GM12878 (cell line): Measurements from ENCODE around the gene DUSP16. TPM values are rescaled to one million over a fixed set of nuclear protein-coding genes. Genes with fewer than 3 reads are reported as not detected.

Source experiments
- ATAC-seq: fragments of 200-7000 bp; cut with Tn5 transposase; 3 replicates; pipeline ENCODE4 v1.9.1; 2020; ENCODE audit warnings: mild to moderate bottlenecking, moderate library complexity
- BruUV-seq: library from RNA; stranded (reverse); fragments of 400-500 nt; replicated peaks from 2 replicates; lab custom pipeline; 2021; lab: Mats Ljungman, UMichigan
- CTCF ChIA-PET: fragments of 300-600 bp; sonication (Branson Sonifier 250); formaldehyde crosslinking; extraction: SDS; loops from one replicate; lab custom pipeline; 2021; ENCODE audit warnings: inconsistent platforms; lab: Yijun Ruan, JAX
- POLR2A ChIA-PET: fragments of 350-600 bp; formaldehyde crosslinking; extraction: SDS; loops from one replicate; lab custom pipeline; 2021; ENCODE audit warnings: inconsistent platforms; lab: Charles Lee
- RAD21 ChIA-PET: fragments of 300-600 bp; sonication (Branson Sonifier 250); formaldehyde crosslinking; loops from one replicate; lab custom pipeline; 2023; ENCODE audit warnings: antibody characterized with exemption; ENCODE audit not compliant: unreplicated experiment; lab: Charles Lee
- SMC1A ChIA-PET: fragments of 300-600 bp; sonication (Branson Sonifier 250); formaldehyde crosslinking; loops from one replicate; lab custom pipeline; 2023; ENCODE audit not compliant: unreplicated experiment, uncharacterized antibody; lab: Charles Lee
- DNase-seq: peaks from one replicate; pipeline ENCODE4 v3.0.0-alpha.2; 2011; ENCODE audit warnings: low read depth, low spot score
- FAIRE-seq: peaks from 3 replicates; lab custom pipeline; 2011; peaks lifted over from hg19 to GRCh38; lab: Jason Lieb, UNC
- H2AFZ ChIP-seq: 2 replicates; pipeline ENCODE4 v1.6.0; 2011; ENCODE audit warnings: low read depth, low read length, control low read depth; ENCODE audit not compliant: control insufficient read depth
- H3K27ac ChIP-seq: 2 replicates; pipeline ENCODE4 v1.5.1; 2011; ENCODE audit warnings: control low read depth; ENCODE audit not compliant: control insufficient read depth, insufficient read depth
- H3K27me3 ChIP-seq, 2 experiments: replicated peaks in 1 of 2; 2 replicates each; pipeline versions ENCODE4 v1.6.0 to v1.6.1; 2011; ENCODE audit warnings: low read length in 1 of 2; ENCODE audit not compliant: control insufficient read depth in 2 of 2, insufficient read depth in 2 of 2
- H3K36me3 ChIP-seq, 2 experiments: 2 replicates each; pipeline ENCODE4 v1.5.1; 2011; ENCODE audit warnings: low read length in 1 of 2; ENCODE audit not compliant: control insufficient read depth in 2 of 2, insufficient read depth in 2 of 2
- H3K4me1 ChIP-seq: 2 replicates; pipeline ENCODE4 v1.6.1; 2011; ENCODE audit warnings: mild to moderate bottlenecking, low read length, moderate library complexity, mixed read lengths; ENCODE audit not compliant: control insufficient read depth, insufficient read depth
- H3K4me2 ChIP-seq: 2 replicates; pipeline ENCODE4 v1.6.0; 2011; ENCODE audit warnings: control low read depth; ENCODE audit not compliant: control insufficient read depth, insufficient read depth
- H3K4me3 ChIP-seq: fragments of 200-600 bp; sonication (generic); 2 replicates; pipeline ENCODE4 v1.5.1; 2016
- H3K79me2 ChIP-seq: 2 replicates; pipeline ENCODE4 v1.6.0; 2011; ENCODE audit warnings: low read length; ENCODE audit not compliant: control insufficient read depth, insufficient read depth
- H3K9ac ChIP-seq: 2 replicates; pipeline ENCODE4 v1.8.0; 2011; ENCODE audit warnings: low read length, control low read depth, mixed read lengths; ENCODE audit not compliant: control insufficient read depth, insufficient read depth
- H3K9me3 ChIP-seq: replicated peaks from 3 replicates; pipeline ENCODE4 v1.5.1; 2011; ENCODE audit warnings: mild to moderate bottlenecking, low read length; ENCODE audit not compliant: control insufficient read depth, insufficient read depth
- H4K20me1 ChIP-seq: 2 replicates; pipeline ENCODE4 v1.6.0; 2011; ENCODE audit not compliant: control insufficient read depth, insufficient read depth
- CHD2 ChIP-seq: IDR thresholded peaks from 2 replicates; pipeline ENCODE4 v1.6.1; 2011; ENCODE audit warnings: low read depth, low read length, improper control_type of control experiment, borderline replicate concordance
- HSF1 ChIP-seq: fragments of 150-350 bp; IDR thresholded peaks from 2 replicates; pipeline ENCODE4 v1.6.1; 2014; ENCODE audit warnings: mild to moderate bottlenecking, low read depth, low read length
- MTA3 ChIP-seq: IDR thresholded peaks from 2 replicates; pipeline ENCODE4 v1.6.1; 2012; ENCODE audit warnings: low read length, inconsistent platforms, borderline replicate concordance
- SMARCA5 ChIP-seq: fragments of 450-650 bp; IDR thresholded peaks from 2 replicates; pipeline ENCODE4 v1.6.1; 2017; ENCODE audit warnings: mild to moderate bottlenecking
- WGBS: methylation state at CpG from one replicate; pipeline ENCODE4 v1.1.6; 2016; ENCODE audit warnings: low lambda C conversion rate; ENCODE audit not compliant: insufficient replicate concordance, insufficient coverage; ENCODE audit errors: missing lambda C conversion rate; 5-methylcytosine and 5-hydroxymethylcytosine counted together
- in situ Hi-C: fragments of 300-500 bp; cut with MboI; formaldehyde crosslinking; loops from 9 replicates; pipeline ENCODE4 v1.14.3; 2018; ENCODE audit warnings: mixed read lengths
- intact Hi-C: fragments of 100-400 bp; cut with micrococcal nuclease; formaldehyde crosslinking; loops from one replicate; pipeline ENCODE4 v1.14.2; 2022; ENCODE audit not compliant: unreplicated experiment
- polyA plus RNA-seq, 11 experiments: library from polyadenylated mRNA; depleted of rRNA in 4 of 11; unstranded in 6 of 11; stranded (reverse) in 5 of 11; fragments of >200 nt; fragmentation: Nextera tagmentation in 4 of 11; fragmentation: Illumina TruSeq in 1 of 11; extraction: Ambion mirVana in 4 of 11; extraction: Trizol in 1 of 11; gene quantifications; 1 replicate in 1 of 11; 2 replicates in 10 of 11; pipeline versions ENCODE4 v1.2.1 to v1.2.3, GENCODE V29; 2011 to 2016; ENCODE audit warnings: inconsistent platforms in 2 of 11, missing spikeins in 2 of 11, low read depth in 1 of 11
- total RNA-seq, 4 experiments: library from RNA; depleted of rRNA in 3 of 4; stranded (reverse); fragments of >200 nt in 3 of 4; fragmentation: Illumina TruSeq in 1 of 4; extraction: Trizol in 1 of 4; gene quantifications; 2 replicates each; pipeline versions ENCODE4 v1.2.1 to v1.2.3, GENCODE V29; 2013 to 2021
- TF ChIP-seq, protein P1 (sequence below): fragments of 450-650 bp; conservative IDR thresholded peaks from 2 replicates; pipeline ENCODE4 v1.6.1; 2017; ENCODE audit warnings: mild to moderate bottlenecking, moderate library complexity
- TF ChIP-seq, protein P2 (sequence below): fragments of 450-650 bp; IDR thresholded peaks from 2 replicates; pipeline ENCODE4 v1.6.1; 2018; ENCODE audit warnings: borderline replicate concordance, mild to moderate bottlenecking; ENCODE audit not compliant: partially characterized antibody
- TF ChIP-seq, protein P3 (sequence below): IDR thresholded peaks from 2 replicates; pipeline ENCODE4 v1.6.1; 2012; ENCODE audit warnings: low read depth, low read length, improper control_type of control experiment
- TF ChIP-seq, protein P4 (sequence below): fragments of 450-650 bp; IDR thresholded peaks from 2 replicates; pipeline ENCODE4 v1.6.1; 2017; ENCODE audit warnings: antibody characterized with exemption, mild to moderate bottlenecking, moderate library complexity

DUSP16 gene
- total and polyA plus RNA-seq, 10 of the 15 experiments (the other 5 are each of a cell fraction or from before 2014, with no cell fraction given), result 3.9 to 75.3 (median 26.8) TPM

DNA sequence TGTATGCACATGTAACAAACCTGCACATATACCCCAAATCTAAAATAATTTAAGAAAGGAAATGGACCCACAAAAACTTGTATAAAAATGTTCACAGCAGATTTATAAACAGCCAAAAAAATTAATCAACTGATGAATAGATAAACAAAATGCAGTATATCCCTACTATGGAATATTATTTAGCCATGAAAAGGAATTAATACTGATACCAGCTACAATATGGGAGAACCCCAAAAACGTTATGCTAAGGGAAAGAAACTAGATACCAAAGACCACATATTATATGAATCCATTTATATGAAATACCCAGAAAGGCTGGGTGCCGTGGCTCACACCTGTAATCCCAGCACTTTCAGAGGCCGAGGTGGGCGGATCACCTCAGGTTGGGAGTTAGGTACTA lies 20.9 kb downstream of the DUSP16 start:
- no peaks in the 10 kb centered on the region for H3K27me3 ChIP-seq
- H3K4me2 ChIP-seq, result no peak overlapping the region
- H3K4me1 ChIP-seq, result peaks cover 15% of the 10 kb centered on the region
- FAIRE-seq (no peak), ATAC-seq (no peak), DNase-seq (no peak)
- H3K9me3 ChIP-seq, result no peaks in the 10 kb centered on the region
- H3K9ac ChIP-seq, result no peak overlapping the region
- SMC1A ChIA-PET, result interaction anchor here (1.1 to 5.9 kb wide), 2 partner anchors 18 to 23 kb away, joined by 6 to 29 read pairs; no protein-coding TSS in a partner anchor
- no peak overlapping the region for H2AFZ ChIP-seq
- peaks cover 0 to 3% of the 10 kb centered on the region in 2 experiments; a peak in 1 of 4 replicates for H3K36me3 ChIP-seq
- peaks cover 4% of the 10 kb centered on the region for H3K79me2 ChIP-seq
- BruUV-seq, result no TSS peak
- H4K20me1 ChIP-seq, result no peaks in the 10 kb centered on the region
- intact Hi-C loops, result no loop called here
- in situ Hi-C loops, result no loop called here
- CTCF ChIA-PET, result no interaction called here
- WGBS, result 97% methylated on average over 4 of the region's 4 CpGs
- POLR2A ChIA-PET, result interaction anchor here (1.7 to 2.9 kb wide), 2 partner anchors 10 to 25 kb away, joined by 5 to 11 read pairs; no protein-coding TSS in a partner anchor
- H3K4me3 ChIP-seq, result no peak overlapping the region
- H3K27ac ChIP-seq, result no peak overlapping the region
- RAD21 ChIA-PET, result no interaction called here
- TF ChIP-seq, protein P1, sequence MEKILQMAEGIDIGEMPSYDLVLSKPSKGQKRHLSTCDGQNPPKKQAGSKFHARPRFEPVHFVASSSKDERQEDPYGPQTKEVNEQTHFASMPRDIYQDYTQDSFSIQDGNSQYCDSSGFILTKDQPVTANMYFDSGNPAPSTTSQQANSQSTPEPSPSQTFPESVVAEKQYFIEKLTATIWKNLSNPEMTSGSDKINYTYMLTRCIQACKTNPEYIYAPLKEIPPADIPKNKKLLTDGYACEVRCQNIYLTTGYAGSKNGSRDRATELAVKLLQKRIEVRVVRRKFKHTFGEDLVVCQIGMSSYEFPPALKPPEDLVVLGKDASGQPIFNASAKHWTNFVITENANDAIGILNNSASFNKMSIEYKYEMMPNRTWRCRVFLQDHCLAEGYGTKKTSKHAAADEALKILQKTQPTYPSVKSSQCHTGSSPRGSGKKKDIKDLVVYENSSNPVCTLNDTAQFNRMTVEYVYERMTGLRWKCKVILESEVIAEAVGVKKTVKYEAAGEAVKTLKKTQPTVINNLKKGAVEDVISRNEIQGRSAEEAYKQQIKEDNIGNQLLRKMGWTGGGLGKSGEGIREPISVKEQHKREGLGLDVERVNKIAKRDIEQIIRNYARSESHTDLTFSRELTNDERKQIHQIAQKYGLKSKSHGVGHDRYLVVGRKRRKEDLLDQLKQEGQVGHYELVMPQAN, result no peak
- TF ChIP-seq HSF1, result no peak
- TF ChIP-seq, protein P2, sequence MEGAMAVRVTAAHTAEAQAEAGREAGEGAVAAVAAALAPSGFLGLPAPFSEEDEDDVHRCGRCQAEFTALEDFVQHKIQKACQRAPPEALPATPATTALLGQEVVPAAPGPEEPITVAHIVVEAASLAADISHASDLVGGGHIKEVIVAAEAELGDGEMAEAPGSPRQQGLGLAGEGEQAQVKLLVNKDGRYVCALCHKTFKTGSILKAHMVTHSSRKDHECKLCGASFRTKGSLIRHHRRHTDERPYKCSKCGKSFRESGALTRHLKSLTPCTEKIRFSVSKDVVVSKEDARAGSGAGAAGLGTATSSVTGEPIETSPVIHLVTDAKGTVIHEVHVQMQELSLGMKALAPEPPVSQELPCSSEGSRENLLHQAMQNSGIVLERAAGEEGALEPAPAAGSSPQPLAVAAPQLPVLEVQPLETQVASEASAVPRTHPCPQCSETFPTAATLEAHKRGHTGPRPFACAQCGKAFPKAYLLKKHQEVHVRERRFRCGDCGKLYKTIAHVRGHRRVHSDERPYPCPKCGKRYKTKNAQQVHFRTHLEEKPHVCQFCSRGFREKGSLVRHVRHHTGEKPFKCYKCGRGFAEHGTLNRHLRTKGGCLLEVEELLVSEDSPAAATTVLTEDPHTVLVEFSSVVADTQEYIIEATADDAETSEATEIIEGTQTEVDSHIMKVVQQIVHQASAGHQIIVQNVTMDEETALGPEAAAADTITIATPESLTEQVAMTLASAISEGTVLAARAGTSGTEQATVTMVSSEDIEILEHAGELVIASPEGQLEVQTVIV, result no peak
- no peak for TF ChIP-seq CHD2
- TF ChIP-seq, protein P3, sequence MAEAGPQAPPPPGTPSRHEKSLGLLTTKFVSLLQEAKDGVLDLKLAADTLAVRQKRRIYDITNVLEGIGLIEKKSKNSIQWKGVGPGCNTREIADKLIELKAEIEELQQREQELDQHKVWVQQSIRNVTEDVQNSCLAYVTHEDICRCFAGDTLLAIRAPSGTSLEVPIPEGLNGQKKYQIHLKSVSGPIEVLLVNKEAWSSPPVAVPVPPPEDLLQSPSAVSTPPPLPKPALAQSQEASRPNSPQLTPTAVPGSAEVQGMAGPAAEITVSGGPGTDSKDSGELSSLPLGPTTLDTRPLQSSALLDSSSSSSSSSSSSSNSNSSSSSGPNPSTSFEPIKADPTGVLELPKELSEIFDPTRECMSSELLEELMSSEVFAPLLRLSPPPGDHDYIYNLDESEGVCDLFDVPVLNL, result no peak
- no peak for TF ChIP-seq SMARCA5
- TF ChIP-seq, protein P4, sequence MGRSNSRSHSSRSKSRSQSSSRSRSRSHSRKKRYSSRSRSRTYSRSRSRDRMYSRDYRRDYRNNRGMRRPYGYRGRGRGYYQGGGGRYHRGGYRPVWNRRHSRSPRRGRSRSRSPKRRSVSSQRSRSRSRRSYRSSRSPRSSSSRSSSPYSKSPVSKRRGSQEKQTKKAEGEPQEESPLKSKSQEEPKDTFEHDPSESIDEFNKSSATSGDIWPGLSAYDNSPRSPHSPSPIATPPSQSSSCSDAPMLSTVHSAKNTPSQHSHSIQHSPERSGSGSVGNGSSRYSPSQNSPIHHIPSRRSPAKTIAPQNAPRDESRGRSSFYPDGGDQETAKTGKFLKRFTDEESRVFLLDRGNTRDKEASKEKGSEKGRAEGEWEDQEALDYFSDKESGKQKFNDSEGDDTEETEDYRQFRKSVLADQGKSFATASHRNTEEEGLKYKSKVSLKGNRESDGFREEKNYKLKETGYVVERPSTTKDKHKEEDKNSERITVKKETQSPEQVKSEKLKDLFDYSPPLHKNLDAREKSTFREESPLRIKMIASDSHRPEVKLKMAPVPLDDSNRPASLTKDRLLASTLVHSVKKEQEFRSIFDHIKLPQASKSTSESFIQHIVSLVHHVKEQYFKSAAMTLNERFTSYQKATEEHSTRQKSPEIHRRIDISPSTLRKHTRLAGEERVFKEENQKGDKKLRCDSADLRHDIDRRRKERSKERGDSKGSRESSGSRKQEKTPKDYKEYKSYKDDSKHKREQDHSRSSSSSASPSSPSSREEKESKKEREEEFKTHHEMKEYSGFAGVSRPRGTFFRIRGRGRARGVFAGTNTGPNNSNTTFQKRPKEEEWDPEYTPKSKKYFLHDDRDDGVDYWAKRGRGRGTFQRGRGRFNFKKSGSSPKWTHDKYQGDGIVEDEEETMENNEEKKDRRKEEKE, result no peak
- no peak for TF ChIP-seq MTA3
